Heart left ventricle (tissue), 16 donors: ENCODE data around the gene SPTBN4. TPM values are rescaled to one million over a fixed set of nuclear protein-coding genes. Genes with fewer than 3 reads are reported as not detected.

Experiments
- ATAC-seq, 4 donors: fragments of 200-7000 bp; cut with Tn5 transposase; one replicate each; pipeline ENCODE4 v1.9.1; 2020 to 2022; ENCODE audit warnings: moderate library complexity in 4 of 4, mild to moderate bottlenecking in 3 of 4, moderate number of reproducible peaks in 1 of 4
- DNase-seq, 5 donors: peaks; one replicate each; pipeline ENCODE4 v3.0.0-alpha.2; 2020
- H3K27ac ChIP-seq, 12 donors: fragments of 200-600 bp; sonication (generic) in 4 of 12; one replicate each; pipeline versions ENCODE4 v1.5.0 to v1.8.0; 2016 to 2022; ENCODE audit warnings: mild to moderate bottlenecking in 2 of 12
- H3K27me3 ChIP-seq, 9 donors: fragments of 200-600 bp; sonication (generic) in 2 of 9; one replicate each; pipeline versions ENCODE4 v1.5.1 to v1.8.0; 2016 to 2022; ENCODE audit warnings: mild to moderate bottlenecking in 3 of 9
- H3K36me3 ChIP-seq, 9 donors: fragments of 200-600 bp; sonication (generic) in 2 of 9; one replicate each; pipeline versions ENCODE4 v1.5.0 to v1.8.0; 2018 to 2022; ENCODE audit warnings: mild to moderate bottlenecking in 2 of 9
- H3K4me1 ChIP-seq, 12 donors: fragments of 200-600 bp; sonication (generic) in 4 of 12; one replicate each; pipeline versions ENCODE4 v1.5.0 to v1.8.0; 2016 to 2022; ENCODE audit warnings: mild to moderate bottlenecking in 3 of 12
- H3K4me3 ChIP-seq, 12 donors: fragments of 200-600 bp; sonication (generic) in 4 of 12; one replicate each; pipeline versions ENCODE4 v1.5.0 to v1.8.0; 2017 to 2022; ENCODE audit warnings: mild to moderate bottlenecking in 9 of 12, moderate library complexity in 4 of 12
- H3K9me3 ChIP-seq, 12 donors: fragments of 200-600 bp; sonication (generic) in 4 of 12; one replicate each; pipeline versions ENCODE4 v1.5.0 to v1.8.0; 2016 to 2022; ENCODE audit warnings: mild to moderate bottlenecking in 1 of 12
- POLR2A ChIP-seq, 2 donors: fragments of 450-650 bp; IDR thresholded peaks; one replicate each; pipeline ENCODE4 v1.6.1; 2017; ENCODE audit warnings: antibody characterized with exemption in 2 of 2, mild to moderate bottlenecking in 2 of 2, moderate library complexity in 2 of 2
- WGBS, 4 donors: extraction: QIAGEN DNeasy Blood & Tissue Kit in 2 of 4; methylation state at CpG; one replicate each; pipeline versions ENCODE4 v1.1.5 to v1.1.7; 2013 to 2018; 5-methylcytosine and 5-hydroxymethylcytosine counted together
- intact Hi-C, 10 donors: fragments of 100-400 bp; cut with DNase I; formaldehyde crosslinking; loops; one replicate each; pipeline versions ENCODE4 v1.11.1 to v1.14.2; 2022
- polyA plus RNA-seq, 2 donors: library from polyadenylated mRNA; stranded (reverse); fragments of 200-250 nt; gene quantifications; one replicate each; pipeline ENCODE4 v1.2.3, GENCODE V29; 2013
- total RNA-seq, 9 donors: library from RNA; depleted of rRNA in 2 of 9; stranded (reverse); fragments of >200 nt in 2 of 9; fragmentation: NEBNext Ultra II Directional in 3 of 9; extraction: Animal tissue kit (Norgen Biotek cat#: 25700) in 3 of 9; gene quantifications; one replicate each; pipeline versions ENCODE4 v1.1.0 to v1.2.4, GENCODE V29; 2016 to 2023
- TF ChIP-seq, protein P1 (sequence below), 12 donors: fragments of 200-600 bp; sonication (generic) in 4 of 12; IDR thresholded peaks; one replicate each; pipeline versions ENCODE4 v1.5.0 to v1.8.0; 2018 to 2022; ENCODE audit warnings: antibody characterized with exemption in 12 of 12, mild to moderate bottlenecking in 5 of 12
- donor health status: ischemic (EF 13 %, LVEDD 7.1; RV severe dilation, severe dysfunction).
- donor health status: healthy with polysubstance abuse.
- donor health status: DM: no; HTN: yes; CAD: no.
- donor health status: DM: no; HTN: no; CAD: no.
- donor health status: ischemic (EF 25% LVEDD 6.9; RV normal size, moderate dysfunction).
- donor health status: ischemic (EF 25% LVEDD 5.7; RV mildly dilated, moderate dysfunction).
- donor health status: healthy.
- donor health status: DM: yes; HTN: yes; CAD: no.
- donor health status: ischemic (EF 35%, LVEDD 5.7; RV mildly dilated, moderate dysfunction).
- donor health status: nonischemic (EF 11% LVEDD 7.7; RV severe dilation, severe dysfunction).
- donor health status: DM: yes; HTN: yes; CAD: no.
- donor health status: PGD.
- donor health status: ischemic (EF 29% LVEDD 5.4; RV normal size, mild dysfunction).
- donor health status: nonischemic (EF 23%, LVEDD 6.1; RV moderate dilation, normal function).

SPTBN4 gene
- total and polyA plus RNA-seq, 11 donors, result 1.9 to 8.7 (median 4.2) TPM

DNA sequence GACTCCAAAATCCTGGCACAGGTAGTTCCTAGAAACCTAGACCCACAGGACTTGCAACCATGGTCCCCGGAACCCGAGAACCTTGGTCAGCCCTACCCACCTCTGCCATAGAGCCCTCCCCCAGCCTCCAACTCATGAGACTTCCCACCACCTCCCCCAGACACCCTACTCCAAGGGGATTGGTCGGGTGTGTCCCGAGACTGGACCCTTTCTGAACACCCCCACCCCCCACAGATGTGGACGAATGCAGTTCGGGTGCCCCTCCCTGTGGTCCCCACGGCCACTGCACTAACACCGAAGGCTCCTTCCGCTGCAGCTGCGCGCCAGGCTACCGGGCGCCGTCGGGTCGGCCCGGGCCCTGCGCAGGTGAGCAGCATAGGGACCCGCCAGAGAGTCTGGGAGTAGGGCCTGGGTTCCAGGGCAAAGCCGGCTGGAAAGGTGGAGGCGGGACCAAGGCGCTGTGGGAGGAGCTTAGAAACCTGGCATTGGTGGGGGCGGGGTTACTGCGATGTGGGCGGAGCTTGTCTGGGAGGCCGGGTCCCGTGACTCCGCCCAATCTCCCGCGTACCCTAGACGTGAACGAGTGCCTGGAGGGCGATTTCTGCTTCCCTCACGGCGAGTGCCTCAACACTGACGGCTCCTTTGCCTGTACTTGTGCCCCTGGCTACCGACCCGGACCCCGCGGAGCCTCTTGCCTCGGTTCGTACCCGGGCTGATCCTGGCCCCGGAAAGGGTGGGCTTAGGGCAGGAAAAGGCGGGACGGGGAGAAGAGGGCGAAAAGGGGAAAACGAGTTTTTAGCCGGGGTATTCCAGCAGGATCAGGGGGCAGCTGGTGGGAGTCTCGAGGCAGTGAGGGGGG lies 146.3 kb downstream of the SPTBN4 start:
- Histone ChIP-seq H3K27ac (peak overlapping the region in 11 of 12 donors; percentile 76 to 96 (median 89)), H3K4me1 (peaks cover 0 to 49% (median 30%) of the 10 kb centered on the region in 12 donors), H3K9me3 (no peaks in the 10 kb centered on the region), H3K36me3 (peaks cover 0 to 63% (median 6%) of the 10 kb centered on the region in 9 donors), H3K4me3 (peak overlapping the region; percentile 23 to 77 (median 60)), H3K27me3 (no peaks in the 10 kb centered on the region)
- intact Hi-C loops, result no loop called here
- DNase-seq (peak in 4 of 5 donors; percentile 39 to 85 (median 68)), ATAC-seq (no peak)
- 31 to 43% (median 41%) methylated on average over 43 to 50 of the region's 50 CpGs for WGBS, 4 donors
- no peak for TF ChIP-seq POLR2A (IDR thresholded peaks at IDR 0.05)
- TF ChIP-seq, protein P1, sequence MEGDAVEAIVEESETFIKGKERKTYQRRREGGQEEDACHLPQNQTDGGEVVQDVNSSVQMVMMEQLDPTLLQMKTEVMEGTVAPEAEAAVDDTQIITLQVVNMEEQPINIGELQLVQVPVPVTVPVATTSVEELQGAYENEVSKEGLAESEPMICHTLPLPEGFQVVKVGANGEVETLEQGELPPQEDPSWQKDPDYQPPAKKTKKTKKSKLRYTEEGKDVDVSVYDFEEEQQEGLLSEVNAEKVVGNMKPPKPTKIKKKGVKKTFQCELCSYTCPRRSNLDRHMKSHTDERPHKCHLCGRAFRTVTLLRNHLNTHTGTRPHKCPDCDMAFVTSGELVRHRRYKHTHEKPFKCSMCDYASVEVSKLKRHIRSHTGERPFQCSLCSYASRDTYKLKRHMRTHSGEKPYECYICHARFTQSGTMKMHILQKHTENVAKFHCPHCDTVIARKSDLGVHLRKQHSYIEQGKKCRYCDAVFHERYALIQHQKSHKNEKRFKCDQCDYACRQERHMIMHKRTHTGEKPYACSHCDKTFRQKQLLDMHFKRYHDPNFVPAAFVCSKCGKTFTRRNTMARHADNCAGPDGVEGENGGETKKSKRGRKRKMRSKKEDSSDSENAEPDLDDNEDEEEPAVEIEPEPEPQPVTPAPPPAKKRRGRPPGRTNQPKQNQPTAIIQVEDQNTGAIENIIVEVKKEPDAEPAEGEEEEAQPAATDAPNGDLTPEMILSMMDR (IDR thresholded peaks at IDR 0.05), result no peak

DNA sequence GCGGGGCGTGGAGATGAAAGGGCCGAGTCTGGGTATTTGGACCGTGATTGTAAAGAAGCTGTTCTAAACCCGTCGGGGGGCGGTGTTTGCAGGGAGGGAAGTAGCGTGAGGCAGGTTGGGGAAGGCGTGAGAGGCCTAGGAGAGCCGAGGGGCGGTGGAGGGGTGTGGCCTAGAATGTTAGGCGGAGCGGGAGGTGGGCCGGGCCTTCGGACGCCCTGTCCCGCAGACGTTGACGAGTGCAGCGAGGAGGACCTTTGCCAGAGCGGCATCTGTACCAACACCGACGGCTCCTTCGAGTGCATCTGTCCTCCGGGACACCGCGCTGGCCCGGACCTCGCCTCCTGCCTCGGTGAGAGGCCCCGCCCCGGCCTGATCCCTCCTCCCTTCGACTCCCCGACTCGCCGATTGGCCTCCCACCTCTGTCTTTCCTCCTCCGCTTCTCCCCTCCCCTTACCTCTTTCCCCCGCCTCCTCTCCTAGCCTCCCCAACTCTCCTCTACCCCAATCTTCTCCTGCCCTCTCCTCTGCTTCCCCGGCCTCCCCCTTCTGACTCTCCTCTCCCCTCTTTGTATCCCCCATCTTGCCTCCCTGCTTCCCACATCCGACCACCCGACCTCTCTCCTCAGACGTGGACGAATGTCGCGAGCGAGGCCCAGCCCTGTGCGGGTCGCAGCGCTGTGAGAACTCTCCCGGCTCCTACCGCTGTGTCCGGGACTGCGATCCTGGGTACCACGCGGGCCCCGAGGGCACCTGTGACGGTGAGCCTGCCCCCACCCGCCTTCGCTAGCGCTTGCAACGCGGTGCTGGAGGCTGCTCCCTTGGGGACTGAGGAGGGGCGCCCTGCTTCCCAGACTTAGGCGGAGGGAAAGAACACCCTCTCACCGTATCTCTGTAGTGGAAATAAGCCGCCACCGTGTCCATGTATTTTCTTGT lies 147.2 kb downstream of the SPTBN4 start:
- peak overlapping the region; percentile 23 to 77 (median 60) for H3K4me3 ChIP-seq
- peaks cover 0 to 49% (median 30%) of the 10 kb centered on the region in 12 donors for H3K4me1 ChIP-seq
- intact Hi-C loops, result no loop called here
- peak overlapping the region; percentile 76 to 96 (median 89) for H3K27ac ChIP-seq
- no peak for TF ChIP-seq POLR2A (IDR thresholded peaks at IDR 0.05)
- TF ChIP-seq, protein P1 (IDR thresholded peaks at IDR 0.05), result no peak
- 9 to 25% (median 22%) methylated on average over 61 to 67 of the region's 67 CpGs for WGBS, 4 donors
- H3K27me3 ChIP-seq, result no peaks in the 10 kb centered on the region
- no peaks in the 10 kb centered on the region for H3K9me3 ChIP-seq
- H3K36me3 ChIP-seq, result peaks cover 0 to 72% (median 8%) of the 10 kb centered on the region in 9 donors
- ATAC-seq (peak; percentile 41 to 73 (median 64)), DNase-seq (peak; percentile 76 to 90 (median 87))

DNA sequence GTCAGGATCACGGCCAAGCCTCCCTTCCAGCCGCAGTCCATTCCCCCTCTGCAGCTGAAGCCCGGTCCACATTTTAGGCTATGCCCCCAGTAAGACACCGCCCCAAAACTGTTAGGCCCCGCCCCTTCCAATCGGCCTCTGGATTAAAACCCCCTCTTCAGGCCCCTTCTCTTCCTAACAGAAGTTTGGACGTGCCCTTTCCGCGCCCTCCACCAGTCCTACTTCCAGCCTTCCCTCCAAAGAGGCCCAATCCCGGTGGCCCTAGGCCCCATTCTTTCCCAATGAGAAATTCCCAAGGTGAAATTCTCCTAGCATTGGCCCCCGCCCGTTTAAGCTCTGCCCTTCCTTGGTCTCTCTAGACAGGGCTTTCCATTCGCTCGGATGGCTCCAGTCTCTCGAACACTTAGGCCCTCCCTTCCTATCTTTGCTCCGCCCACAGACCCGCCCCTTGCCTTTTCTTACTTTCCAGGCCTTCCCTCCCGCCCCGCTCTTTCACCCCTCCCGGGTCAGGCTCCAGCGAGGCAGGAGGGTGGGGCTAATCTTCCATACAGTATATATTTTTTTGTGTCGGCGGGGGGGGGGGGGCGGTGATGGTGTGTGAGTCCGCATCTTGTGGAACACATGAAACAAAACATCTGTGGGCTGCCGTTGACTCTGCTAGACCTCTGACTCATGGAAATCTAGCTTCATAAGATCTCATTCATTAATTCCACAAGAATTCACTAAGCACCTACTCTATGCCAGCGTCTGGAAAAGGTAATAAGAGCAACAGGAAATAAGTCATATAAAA lies 148.0 kb downstream of the SPTBN4 start:
- intact Hi-C loops, result no loop called here
- TF ChIP-seq, protein P1 (IDR thresholded peaks at IDR 0.05), result no peak
- TF ChIP-seq POLR2A (IDR thresholded peaks at IDR 0.05), result peak in 1 of 2 donors; percentile 50
- H3K9me3 ChIP-seq, result no peaks in the 10 kb centered on the region
- ATAC-seq (peak; percentile 66 to 75 (median 72)), DNase-seq (peak; percentile 84 to 92 (median 86))
- WGBS, 4 donors, result 13 to 25% (median 22%) methylated on average over 27 of the region's 27 CpGs
- H3K27me3 ChIP-seq, result no peaks in the 10 kb centered on the region
- peaks cover 0 to 42% (median 23%) of the 10 kb centered on the region in 12 donors for H3K4me1 ChIP-seq
- H3K27ac ChIP-seq, result peak overlapping the region; percentile 76 to 96 (median 89)
- peak overlapping the region; percentile 23 to 77 (median 60) for H3K4me3 ChIP-seq
- H3K36me3 ChIP-seq, result peaks cover 0 to 81% (median 16%) of the 10 kb centered on the region in 9 donors
